ENCODE results near the gene MPIG6B.

Gene MPIG6B

GRCh38 chr6:31762356-31762755 lies 39.2 kb downstream of the MPIG6B start, which contains the start of gene SAPCD1 (continued):
- TF ChIP-seq PATZ1 (CRISPR knock-in tag; IDR thresholded peaks at IDR 0.05; ENCODE audit: borderline replicate concordance), result no peak
- TF ChIP-seq ZFP30 (CRISPR knock-in tag; IDR thresholded peaks at IDR 0.05), result no peak
- TF ChIP-seq OSR1 (CRISPR knock-in tag; IDR thresholded peaks at IDR 0.05), result no peak
- no peak for TF ChIP-seq ZNF8 (CRISPR knock-in tag; IDR thresholded peaks at IDR 0.05)
- no peak for TF ChIP-seq ZFP3 (CRISPR knock-in tag; IDR thresholded peaks at IDR 0.05)

GRCh38 chr6:31762878-31763618 lies 39.9 kb downstream of the MPIG6B start:
- no peak for TF ChIP-seq RARB (CRISPR knock-in tag; IDR thresholded peaks at IDR 0.05)
- no peak for TF ChIP-seq POU6F1 (CRISPR knock-in tag; IDR thresholded peaks at IDR 0.05; ENCODE audit: borderline replicate concordance, low read depth)
- no peak for TF ChIP-seq ESRRG (CRISPR knock-in tag; IDR thresholded peaks at IDR 0.05)
- no peak for TF ChIP-seq ZFP30 (CRISPR knock-in tag; IDR thresholded peaks at IDR 0.05)
- no peak for TF ChIP-seq PPARA (CRISPR knock-in tag; IDR thresholded peaks at IDR 0.05; ENCODE audit: borderline replicate concordance)
- no peak for TF ChIP-seq GLIS3 (CRISPR knock-in tag; IDR thresholded peaks at IDR 0.05)
- no peak for TF ChIP-seq CSRNP3 (CRISPR knock-in tag; IDR thresholded peaks at IDR 0.05)
- TF ChIP-seq PATZ1 (CRISPR knock-in tag; IDR thresholded peaks at IDR 0.05; ENCODE audit: borderline replicate concordance), result no peak
- TF ChIP-seq TOX (CRISPR knock-in tag; IDR thresholded peaks at IDR 0.05; ENCODE audit: borderline replicate concordance), result no peak
- no peak for TF ChIP-seq CREB5 (CRISPR knock-in tag; IDR thresholded peaks at IDR 0.05; ENCODE audit: low read depth)
- TF ChIP-seq ZNF70 (CRISPR knock-in tag; IDR thresholded peaks at IDR 0.05), result no peak
- no peak for TF ChIP-seq TSHZ2 (CRISPR knock-in tag; IDR thresholded peaks at IDR 0.05)
- no peak for TF ChIP-seq ZNF565 (CRISPR knock-in tag; conservative IDR thresholded peaks at IDR 0.05; ENCODE audit: low read depth)
- TF ChIP-seq ISL1 (CRISPR knock-in tag; IDR thresholded peaks at IDR 0.05), result no peak
- no peak for TF ChIP-seq ZNF8 (CRISPR knock-in tag; IDR thresholded peaks at IDR 0.05)
- TF ChIP-seq ZC3H10 (CRISPR knock-in tag; IDR thresholded peaks at IDR 0.05), result no peak
- no peak for TF ChIP-seq SNAI2 (CRISPR knock-in tag; IDR thresholded peaks at IDR 0.05)
- ATAC-seq, result peak; percentile 11; the same call in 2 of the 3 replicates
